T-cell (primary cell): ENCODE measurements around the gene VAV2. TPM values are rescaled to one million over a fixed set of nuclear protein-coding genes. Genes with fewer than 3 reads are reported as not detected.

ENCODE experiments used
- ATAC-seq, 4 experiments: fragments of 200-7000 bp in 3 of 4; fragments of 150-1000 bp in 1 of 4; cut with Tn5 transposase; replicated peaks in 1 of 4; 1 replicate in 3 of 4; 2 replicates in 1 of 4; pipeline ENCODE4 v1.10.0; 2021; ENCODE audit warnings: moderate library complexity in 3 of 4, mild to moderate bottlenecking in 2 of 4, moderate number of reproducible peaks in 1 of 4
- CTCF ChIA-PET, 2 donors: fragments of 300-600 bp; sonication (Branson Sonifier 250); formaldehyde crosslinking; loops; one replicate each; lab custom pipeline; 2022; ENCODE audit warnings: antibody characterized with exemption in 2 of 2; lab: Charles Lee
- POLR2A ChIA-PET, 2 donors: fragments of 300-600 bp; sonication (Branson Sonifier 250); formaldehyde crosslinking; loops; one replicate each; lab custom pipeline; 2022; ENCODE audit warnings: antibody characterized with exemption in 2 of 2; lab: Charles Lee
- DNase-seq, 35 experiments: peaks; one replicate each; pipeline versions ENCODE4 v3.0.0 to v3.0.0-alpha.2; 2013 to 2023
- H3K27ac ChIP-seq: one replicate; pipeline ENCODE4 v1.5.1; 2013; ENCODE audit warnings: low read length
- H3K27me3 ChIP-seq, 2 experiments: replicated peaks in 1 of 2; 1 replicate in 1 of 2; 2 replicates in 1 of 2; pipeline versions ENCODE4 v1.6.1 to v1.7.0; 2013; ENCODE audit warnings: low read length in 1 of 2, mixed read lengths in 1 of 2; ENCODE audit not compliant: control insufficient read depth in 2 of 2, insufficient read depth in 2 of 2; ENCODE audit errors: extremely low read depth in 1 of 2
- H3K36me3 ChIP-seq, 2 donors: 1 replicate in 1 of 2; 2 replicates in 1 of 2; pipeline versions ENCODE4 v1.6.1 to v1.7.0; 2013; ENCODE audit warnings: low read length in 1 of 2; ENCODE audit not compliant: control insufficient read depth in 2 of 2, insufficient read depth in 1 of 2; ENCODE audit errors: extremely low read depth in 1 of 2
- H3K4me1 ChIP-seq, 2 experiments: 1 replicate in 1 of 2; 2 replicates in 1 of 2; pipeline versions ENCODE4 v1.6.1 to v1.7.0; 2013; ENCODE audit warnings: low read length in 2 of 2, mixed read lengths in 1 of 2; ENCODE audit not compliant: insufficient read depth in 2 of 2, control insufficient read depth in 1 of 2; ENCODE audit errors: extremely low read depth in 1 of 2
- H3K4me3 ChIP-seq, 2 donors: 1 replicate in 1 of 2; 2 replicates in 1 of 2; pipeline versions ENCODE4 v1.5.1 to v1.7.0; 2013; ENCODE audit warnings: mild to moderate bottlenecking in 2 of 2, low read length in 1 of 2, moderate library complexity in 1 of 2; ENCODE audit not compliant: control insufficient read depth in 1 of 2; ENCODE audit errors: extremely low read depth in 1 of 2
- H3K9me3 ChIP-seq: 2 replicates; pipeline ENCODE4 v1.7.0; 2013
- H3K27ac Mint-ChIP-seq, 2 donors: one replicate each; pipeline ENCODE4 v1.8.0; 2020 to 2021; ENCODE audit warnings: mild to moderate bottlenecking in 2 of 2, mixed read lengths in 2 of 2
- H3K27me3 Mint-ChIP-seq, 2 donors: one replicate each; pipeline ENCODE4 v1.8.0; 2021 to 2022; ENCODE audit warnings: mixed read lengths in 2 of 2
- H3K36me3 Mint-ChIP-seq: one replicate; pipeline ENCODE4 v1.8.0; 2021; ENCODE audit warnings: mixed read lengths
- H3K4me1 Mint-ChIP-seq, 3 donors: one replicate each; pipeline ENCODE4 v1.8.0; 2020 to 2022; ENCODE audit warnings: mixed read lengths in 3 of 3, mild to moderate bottlenecking in 1 of 3
- H3K4me3 Mint-ChIP-seq, 3 donors: one replicate each; pipeline ENCODE4 v1.8.0; 2020 to 2022; ENCODE audit warnings: mild to moderate bottlenecking in 3 of 3, mixed read lengths in 3 of 3, moderate library complexity in 3 of 3
- H3K9me3 Mint-ChIP-seq, 3 donors: one replicate each; pipeline ENCODE4 v1.8.0; 2020 to 2022; ENCODE audit warnings: mixed read lengths in 3 of 3
- WGBS: methylation state at CpG from one replicate; pipeline ENCODE4 v1.1.5; 2013; ENCODE audit warnings: missing lambda C conversion rate; ENCODE audit not compliant: insufficient coverage; 5-methylcytosine and 5-hydroxymethylcytosine counted together
- total RNA-seq, 35 experiments: library from RNA in 6 of 35; stranded (reverse) in 6 of 35; fragments of 120-200 nt in 1 of 35; gene quantifications; one replicate each; pipeline versions ENCODE4 v1.2.1 to v1.2.4 and lab custom pipeline; 2013 to 2026

VAV2 gene
- total RNA-seq, 5 donors from 2014 or later (not counting 1 experiment from before 2014, with no cell fraction given): 1.2 to 7.5 (median 4.9) TPM

- Histone ChIP-seq H3K27me3 (peaks cover 0 to 15% of the 10 kb centered on the region in 2 experiments), H3K4me3 (no peak overlapping the region), H3K27ac (no peak overlapping the region), H3K9me3 (no peaks in the 10 kb centered on the region), H3K4me1 (no peaks in the 10 kb centered on the region), H3K36me3 (no peaks in the 10 kb centered on the region)
- Mint-ChIP-seq H3K27me3 (peaks cover 0 to 11% of the 10 kb centered on the region in 2 donors), H3K4me1 (peaks cover 0 to 5% (median 2%) of the 10 kb centered on the region in 3 donors), H3K36me3 (no peaks in the 10 kb centered on the region), H3K4me3 (no peak overlapping the region), H3K27ac (no peak overlapping the region), H3K9me3 (no peaks in the 10 kb centered on the region)
- 71% methylated on average over 13 of the region's 25 CpGs for WGBS
- ChIA-PET POLR2A (no interaction called here), CTCF (no interaction called here)
- DNase-seq (no peak), ATAC-seq (no peak)
These were observed 77.4 kb downstream of the VAV2 start for GRCh38 chr9:133914442-133915342.

DNA sequence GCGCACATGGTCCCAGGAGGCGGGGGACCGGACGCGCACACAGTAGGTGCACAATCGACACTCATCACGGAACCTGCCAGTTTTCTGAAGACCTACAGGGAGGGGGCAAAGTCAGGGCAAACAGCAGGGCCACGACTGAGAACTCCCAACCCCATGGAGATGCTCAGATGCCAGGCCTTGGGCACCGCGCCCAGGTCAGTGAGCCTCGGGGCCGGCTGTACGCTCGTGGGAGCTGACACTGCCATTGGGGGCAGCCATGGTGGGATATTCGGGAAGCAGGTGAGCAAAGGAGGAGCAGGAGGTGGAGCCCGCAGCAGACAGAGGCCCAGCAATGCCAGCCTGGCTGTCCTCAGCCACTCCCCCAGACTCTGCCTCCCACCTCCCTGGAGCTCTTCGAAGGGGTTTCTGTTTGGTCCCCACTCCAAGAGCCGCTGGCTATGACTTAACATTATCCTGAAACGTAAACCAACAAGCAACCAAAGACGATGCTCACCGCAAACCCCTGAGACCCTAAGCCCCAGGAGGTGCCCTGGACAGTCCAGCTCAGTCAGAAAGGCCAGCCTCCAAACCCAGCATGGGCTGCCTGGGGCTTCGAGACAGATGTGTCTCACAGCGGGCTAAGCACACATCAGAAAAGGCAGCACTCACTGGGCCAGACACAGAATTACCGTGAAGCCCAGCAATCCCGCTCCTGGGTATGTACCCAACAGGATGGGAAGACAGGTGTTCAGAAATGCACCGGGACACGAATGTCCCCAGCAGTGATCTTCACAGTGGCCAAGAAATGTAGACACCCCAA is 78.4 kb downstream of the VAV2 start:
- DNase-seq (no peak), ATAC-seq (no peak)
- Histone ChIP-seq H3K36me3 (no peaks in the 10 kb centered on the region), H3K4me1 (no peaks in the 10 kb centered on the region), H3K27me3 (peaks cover 0 to 10% of the 10 kb centered on the region in 2 experiments), H3K9me3 (no peaks in the 10 kb centered on the region), H3K27ac (no peak overlapping the region), H3K4me3 (no peak overlapping the region)
- ChIA-PET POLR2A (no interaction called here), CTCF (no interaction called here)
- peaks cover 0 to 5% (median 2%) of the 10 kb centered on the region in 3 donors for H3K4me1 Mint-ChIP-seq
- H3K9me3 Mint-ChIP-seq: no peaks in the 10 kb centered on the region
- 82% methylated on average over 19 of the region's 27 CpGs for WGBS
- H3K27ac Mint-ChIP-seq: no peak overlapping the region
- H3K36me3 Mint-ChIP-seq: no peaks in the 10 kb centered on the region
- peaks cover 0 to 7% of the 10 kb centered on the region in 2 donors for H3K27me3 Mint-ChIP-seq
- H3K4me3 Mint-ChIP-seq: no peak overlapping the region

GRCh38 chr9:133910855-133911514 is 81.1 kb downstream of the VAV2 start:
- H3K36me3 ChIP-seq: no peaks in the 10 kb centered on the region
- H3K9me3 ChIP-seq: no peaks in the 10 kb centered on the region
- CTCF ChIA-PET: no interaction called here
- H3K4me3 ChIP-seq: no peak overlapping the region
- ATAC-seq (no peak), DNase-seq (no peak)
- H3K27me3 ChIP-seq: peaks cover 0 to 4% of the 10 kb centered on the region in 2 experiments
- H3K27ac ChIP-seq: no peak overlapping the region
- 95% methylated on average over 21 of the region's 26 CpGs for WGBS
- H3K4me1 ChIP-seq: no peaks in the 10 kb centered on the region
- H3K4me3 Mint-ChIP-seq: no peak overlapping the region
- no peak overlapping the region for H3K27ac Mint-ChIP-seq
- POLR2A ChIA-PET: no interaction called here
- peaks cover 0 to 3% of the 10 kb centered on the region in 2 donors for H3K27me3 Mint-ChIP-seq
- no peaks in the 10 kb centered on the region for H3K36me3 Mint-ChIP-seq
- peaks cover 0 to 5% (median 2%) of the 10 kb centered on the region in 3 donors for H3K4me1 Mint-ChIP-seq
- H3K9me3 Mint-ChIP-seq: no peaks in the 10 kb centered on the region

DNA sequence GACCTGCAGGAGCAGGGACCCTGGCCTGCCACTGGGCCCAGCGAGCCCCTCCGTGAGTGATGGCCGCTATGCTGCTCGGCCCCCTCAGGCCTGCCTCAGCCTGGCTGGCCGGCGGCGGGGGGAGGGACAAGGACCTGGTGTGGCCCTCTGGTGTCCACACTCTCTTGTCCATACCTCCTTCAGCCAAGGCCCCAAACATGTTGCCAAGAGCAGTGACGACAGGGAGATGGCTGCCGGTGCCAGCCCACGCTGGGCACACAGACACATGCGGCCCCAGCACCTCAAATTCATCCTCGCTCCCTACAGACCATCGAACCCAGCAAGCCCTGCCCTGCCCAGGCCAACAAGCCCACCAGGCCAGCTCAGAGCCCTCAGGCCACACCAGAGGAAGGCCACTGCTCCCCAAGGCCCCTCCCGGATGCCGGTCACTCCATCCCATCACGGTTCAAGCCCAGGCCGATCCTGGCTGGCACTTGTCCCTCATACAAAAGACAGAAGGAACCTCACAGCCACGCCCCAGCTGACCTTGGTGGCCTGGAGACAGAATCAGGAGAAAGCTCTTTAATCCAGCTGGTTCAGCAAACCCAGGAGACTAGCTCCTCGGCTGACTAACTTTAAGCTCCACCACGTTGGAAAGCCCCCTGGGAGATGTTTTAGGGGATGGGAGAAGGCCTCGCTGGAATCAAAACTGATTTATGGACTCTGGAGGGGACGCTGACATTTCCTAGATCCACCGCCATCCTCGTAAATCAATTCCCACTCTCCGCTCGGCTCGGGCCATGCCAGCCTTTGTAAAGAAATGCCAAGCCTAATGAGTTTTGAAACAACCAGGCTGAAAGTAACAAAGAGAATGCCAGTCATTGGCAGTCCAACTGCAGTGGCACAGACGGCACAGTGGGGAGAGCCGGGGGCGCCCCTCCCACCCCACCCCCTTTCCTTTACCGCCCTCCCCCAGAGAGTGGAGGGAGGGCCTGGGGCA is 84.9 kb downstream of the VAV2 start:
- Mint-ChIP-seq H3K36me3 (no peaks in the 10 kb centered on the region), H3K27me3 (no peaks in the 10 kb centered on the region), H3K27ac (no peak overlapping the region), H3K9me3 (no peaks in the 10 kb centered on the region), H3K4me3 (no peak overlapping the region), H3K4me1 (no peaks in the 10 kb centered on the region)
- WGBS: 92% methylated on average over 22 of the region's 31 CpGs
- DNase-seq: no peak
- ChIA-PET CTCF (no interaction called here), POLR2A (no interaction called here)
- Histone ChIP-seq H3K4me3 (no peak overlapping the region), H3K27ac (no peak overlapping the region), H3K36me3 (no peaks in the 10 kb centered on the region), H3K27me3 (peaks cover 0 to 6% of the 10 kb centered on the region in 2 experiments), H3K4me1 (no peaks in the 10 kb centered on the region), H3K9me3 (no peaks in the 10 kb centered on the region)
- ATAC-seq: no peak

GRCh38 chr9:133906218-133906617 is 85.9 kb downstream of the VAV2 start:
- H3K4me1 ChIP-seq: no peaks in the 10 kb centered on the region
- no peak for ATAC-seq
- no peaks in the 10 kb centered on the region for H3K9me3 ChIP-seq
- no peak overlapping the region for H3K27ac ChIP-seq
- Mint-ChIP-seq H3K4me3 (no peak overlapping the region), H3K27ac (no peak overlapping the region), H3K27me3 (no peaks in the 10 kb centered on the region), H3K9me3 (no peaks in the 10 kb centered on the region), H3K36me3 (no peaks in the 10 kb centered on the region), H3K4me1 (no peaks in the 10 kb centered on the region)
- ChIA-PET POLR2A (interaction anchor here in 1 of 2 donors (0.6 kb wide), 1 partner anchor 84 kb away, joined by 3 read pairs; no protein-coding TSS in a partner anchor), CTCF (no interaction called here)
- no peaks in the 10 kb centered on the region for H3K36me3 ChIP-seq
- WGBS: 70% methylated on average over 7 of the region's 13 CpGs
- no peak for DNase-seq
- H3K27me3 ChIP-seq: peaks cover 0 to 9% of the 10 kb centered on the region in 2 experiments
- H3K4me3 ChIP-seq: no peak overlapping the region
